Suppressor macrophage treated with lipopolysaccharide for 4 hours (primary cell): ENCODE measurements around the gene RALGPS1.
"Not testable (repeated sequence)": the region's sequence is repeated elsewhere in the genome, so short reads cannot be mapped to it uniquely, and the experiment has no call there.

Experiments
- DNase-seq: peaks from one replicate; pipeline ENCODE4 v3.0.0-alpha.2; 2020

The RALGPS1 gene

GRCh38 chr9:126991183-126991582, 76.6 kb downstream of the RALGPS1 start:
- DNase-seq, result no peak

GRCh38 chr9:126992427-126992826, 77.8 kb downstream of the RALGPS1 start:
- DNase-seq, result no peak

GRCh38 chr9:126999315-127000068, 84.9 kb downstream of the RALGPS1 start:
- DNase-seq, result no peak

GRCh38 chr9:127004946-127005769, 90.6 kb downstream of the RALGPS1 start:
- peak; percentile 20 for DNase-seq

GRCh38 chr9:127005770-127006314, 91.3 kb downstream of the RALGPS1 start:
- DNase-seq, result no peak

- DNase-seq, result no peak
Observed at GRCh38 chr9:127007638-127008037, 93.1 kb downstream of the RALGPS1 start.

GRCh38 chr9:127008076-127008475, 93.5 kb downstream of the RALGPS1 start:
- no peak for DNase-seq

GRCh38 chr9:127011772-127012171, 97.2 kb downstream of the RALGPS1 start:
- no peak for DNase-seq

GRCh38 chr9:127012250-127012649, 97.7 kb downstream of the RALGPS1 start:
- no peak for DNase-seq

- DNase-seq, result no peak
Observed at GRCh38 chr9:127013597-127013996, 99.0 kb downstream of the RALGPS1 start.

- DNase-seq, result no peak
Observed at GRCh38 chr9:127014216-127014909, 99.8 kb downstream of the RALGPS1 start.

- no peak for DNase-seq
Observed at GRCh38 chr9:127014910-127015540, 100.4 kb downstream of the RALGPS1 start.

GRCh38 chr9:127015921-127016512, 101.4 kb downstream of the RALGPS1 start:
- DNase-seq, result no peak

- DNase-seq, result not testable (repeated sequence)
Observed at GRCh38 chr9:127017979-127018378, 103.4 kb downstream of the RALGPS1 start.

GRCh38 chr9:127018935-127019334, 104.4 kb downstream of the RALGPS1 start:
- DNase-seq, result no peak

- no peak for DNase-seq
Observed at GRCh38 chr9:127020036-127020801, 105.6 kb downstream of the RALGPS1 start.

GRCh38 chr9:127020802-127021078, 106.2 kb downstream of the RALGPS1 start:
- DNase-seq, result no peak

GRCh38 chr9:127021664-127022363, 107.2 kb downstream of the RALGPS1 start:
- no peak for DNase-seq

- DNase-seq, result no peak
Observed at GRCh38 chr9:127022913-127023660, 108.5 kb downstream of the RALGPS1 start.

- DNase-seq, result no peak
Observed at GRCh38 chr9:127025042-127025441, 110.5 kb downstream of the RALGPS1 start.
